HG03175 (cell line): ENCODE data around the gene PLSCR2.
"Not testable (repeated sequence)": the region's sequence is repeated elsewhere in the genome, so short reads cannot be mapped to it uniquely, and the experiment has no call there.

Experiments
- ATAC-seq: cut with Tn5 transposase; IDR thresholded peaks from one replicate; pipeline ENCODE4 v1.9.1; 2021; ENCODE audit warnings: mild to moderate bottlenecking, moderate library complexity; ENCODE audit not compliant: unreplicated experiment

The PLSCR2 gene

DNA sequence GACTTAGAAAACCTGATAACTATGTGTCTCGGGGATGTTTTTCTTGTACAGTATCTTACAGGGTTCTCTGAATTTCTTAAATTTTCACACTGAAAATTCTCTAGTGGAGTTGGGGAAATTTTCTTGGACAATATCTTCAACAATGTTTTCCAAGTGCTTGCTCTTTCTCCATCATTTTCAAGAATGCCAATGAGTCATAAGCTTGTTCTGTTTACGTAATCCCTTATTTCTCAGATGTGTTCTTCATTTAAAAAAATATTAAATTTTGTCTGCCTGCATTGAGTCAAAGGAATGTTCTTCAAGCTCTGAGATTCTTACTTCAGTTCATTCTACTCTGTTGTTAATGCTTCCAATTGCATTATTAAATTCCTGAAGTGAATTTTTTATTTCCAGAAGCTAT lies 21.9 kb upstream of the PLSCR2 start:
- no peak for ATAC-seq

DNA sequence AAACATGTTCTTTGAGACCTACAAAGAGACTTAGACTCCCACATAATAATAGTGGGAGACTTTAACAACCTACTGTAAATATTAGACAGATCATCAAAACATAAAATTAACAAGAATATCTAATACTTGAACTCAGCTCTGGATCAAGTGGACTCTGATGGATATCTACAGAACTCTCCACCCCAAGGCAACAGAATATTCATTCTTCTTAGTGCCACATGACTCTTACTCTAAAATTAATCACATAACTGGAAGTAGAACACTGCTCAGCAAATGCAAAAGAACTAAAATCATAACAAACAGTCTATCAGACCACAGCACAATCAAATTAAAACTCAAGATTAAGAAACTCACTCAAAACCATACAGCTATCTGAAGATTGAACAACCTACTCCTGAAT lies 15.9 kb upstream of the PLSCR2 start:
- no peak for ATAC-seq

- ATAC-seq, result no peak
Observed at GRCh38 chr3:146476094-146476740, 6.9 kb upstream of the PLSCR2 start.

GRCh38 chr3:146474976-146475375 lies 5.6 kb upstream of the PLSCR2 start:
- ATAC-seq, result not testable (repeated sequence)

DNA sequence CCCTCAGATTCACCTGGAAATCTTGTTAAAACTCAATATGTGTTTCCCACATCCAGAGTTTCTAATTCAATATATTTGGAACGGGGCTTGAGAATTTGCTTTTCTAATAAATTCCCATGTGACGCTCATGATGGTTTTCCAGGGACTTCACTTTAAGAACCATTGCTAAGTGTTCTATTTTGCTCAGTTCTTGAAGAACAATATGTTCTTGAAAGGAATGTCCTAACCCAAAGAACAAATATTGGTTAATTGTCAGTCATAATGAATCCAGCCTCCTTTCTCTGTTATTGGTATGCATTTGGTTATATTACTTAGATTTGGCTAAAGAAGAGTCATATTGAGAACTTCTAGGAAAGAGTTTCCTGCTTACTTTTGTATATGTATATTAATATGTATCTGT lies 4.4 kb upstream of the PLSCR2 start:
- ATAC-seq, result no peak

GRCh38 chr3:146472611-146473010 lies 3.2 kb upstream of the PLSCR2 start:
- ATAC-seq, result no peak

DNA sequence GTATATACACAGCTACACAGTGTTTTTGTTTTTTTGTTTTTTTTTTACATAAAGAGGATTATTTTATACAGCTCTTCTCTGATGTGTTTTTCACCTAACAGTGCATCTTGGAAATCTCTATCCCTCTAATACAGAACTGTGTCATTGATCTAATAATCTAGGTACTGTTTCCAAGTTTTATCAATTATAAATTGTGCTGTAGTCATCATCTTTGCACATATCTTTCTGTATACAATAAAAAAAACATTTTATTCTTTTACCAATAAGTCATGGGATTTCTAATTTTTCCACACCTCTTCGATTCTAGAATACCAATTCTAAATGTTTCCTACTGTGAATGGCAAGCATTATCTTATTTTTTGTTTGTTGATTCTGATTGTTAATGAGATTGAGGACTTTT lies 1.7 kb upstream of the PLSCR2 start:
- no peak for ATAC-seq

DNA sequence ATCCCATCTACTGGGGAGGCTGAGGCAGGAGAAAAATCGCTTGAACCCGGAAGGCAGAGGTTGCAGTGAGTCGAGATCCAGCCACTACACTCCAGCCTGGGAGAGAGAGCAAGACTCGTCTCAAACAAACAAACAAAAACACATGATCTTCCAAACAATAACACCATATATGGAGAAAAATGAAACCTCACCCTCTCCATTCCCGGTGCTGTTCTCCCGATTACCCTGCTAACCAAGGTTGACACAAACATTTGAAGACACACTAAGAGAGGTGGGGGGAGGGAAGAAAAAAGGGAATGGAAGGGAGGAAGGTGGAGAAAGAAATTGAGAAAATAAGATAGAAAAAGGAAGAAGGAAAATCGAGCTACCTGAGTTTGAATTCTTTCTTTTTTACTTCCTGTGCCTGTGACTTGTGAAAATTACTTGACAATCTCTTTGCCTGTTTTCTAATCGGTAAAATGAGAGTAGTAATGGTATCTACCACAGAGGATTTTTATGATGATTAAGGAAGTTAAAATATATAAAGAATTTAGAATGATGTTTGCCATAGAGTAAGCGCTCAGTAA lies 1.1 kb upstream of the PLSCR2 start:
- ATAC-seq, result no peak

- no peak for ATAC-seq
Observed at GRCh38 chr3:146468671-146469149, 651 bp downstream of the PLSCR2 start.

GRCh38 chr3:146468234-146468633 lies 1.1 kb downstream of the PLSCR2 start:
- ATAC-seq, result no peak

DNA sequence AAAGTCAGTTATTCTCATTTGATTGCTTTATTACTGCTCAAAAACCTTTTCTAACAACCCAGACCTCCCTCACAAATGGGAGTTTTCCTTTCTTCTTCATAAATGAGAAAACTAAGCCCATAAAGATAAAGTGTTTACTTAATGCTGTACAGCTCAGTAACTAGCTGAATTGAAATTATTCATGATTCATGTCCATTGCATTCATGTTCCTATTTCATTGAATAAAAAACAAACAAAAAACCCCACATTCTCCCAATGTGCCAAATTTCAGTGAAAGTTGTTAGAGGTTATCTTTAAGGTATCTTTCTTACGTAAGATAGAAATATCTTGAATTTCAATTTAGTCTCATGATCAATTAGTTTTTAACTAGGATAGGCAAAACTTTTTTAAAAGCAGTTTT lies 2.8 kb downstream of the PLSCR2 start:
- ATAC-seq, result no peak

- no peak for ATAC-seq
Observed at GRCh38 chr3:146465693-146466465, 3.5 kb downstream of the PLSCR2 start.

- no peak for ATAC-seq
Observed at GRCh38 chr3:146464783-146465182, 4.6 kb downstream of the PLSCR2 start.

- no peak for ATAC-seq
Observed at GRCh38 chr3:146464005-146464595, 5.3 kb downstream of the PLSCR2 start.

DNA sequence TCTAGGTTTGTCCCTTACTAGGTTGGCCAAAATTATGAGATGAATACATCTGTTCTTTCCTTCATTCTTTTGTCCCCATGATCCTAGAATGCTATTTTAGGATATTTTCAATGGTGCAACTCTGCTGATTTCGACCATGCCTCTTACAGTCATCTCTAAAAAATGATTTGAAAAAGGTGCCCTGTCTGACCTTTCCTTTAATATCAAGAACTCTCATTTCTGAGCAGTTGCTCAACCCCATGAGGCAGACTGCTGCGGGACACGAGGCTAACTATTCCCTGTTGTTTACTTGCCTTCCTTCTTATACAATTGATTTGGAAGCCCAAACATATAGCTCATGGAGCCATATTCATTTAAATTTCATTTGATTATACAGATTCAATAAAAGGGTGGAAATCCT lies 14.6 kb downstream of the PLSCR2 start:
- no peak for ATAC-seq

DNA sequence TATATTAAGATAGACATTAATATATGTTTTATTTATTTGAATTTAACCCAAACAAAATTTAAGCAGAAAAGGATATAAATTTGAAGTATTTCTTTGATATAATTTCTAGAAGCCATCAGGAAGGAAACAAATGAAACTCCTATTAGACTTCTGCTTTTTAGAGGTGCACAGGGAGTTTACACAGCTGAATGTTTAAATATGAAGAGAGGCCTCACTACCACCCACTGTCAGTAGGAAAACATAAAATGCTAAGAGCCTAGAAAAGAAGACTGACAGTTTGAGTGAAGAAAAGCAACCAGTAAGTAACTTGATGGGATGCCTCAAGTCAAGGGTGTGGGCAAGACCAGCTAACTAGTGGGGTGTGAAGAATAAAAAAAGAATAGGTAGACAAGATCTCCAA lies 19.7 kb downstream of the PLSCR2 start:
- ATAC-seq, result no peak

DNA sequence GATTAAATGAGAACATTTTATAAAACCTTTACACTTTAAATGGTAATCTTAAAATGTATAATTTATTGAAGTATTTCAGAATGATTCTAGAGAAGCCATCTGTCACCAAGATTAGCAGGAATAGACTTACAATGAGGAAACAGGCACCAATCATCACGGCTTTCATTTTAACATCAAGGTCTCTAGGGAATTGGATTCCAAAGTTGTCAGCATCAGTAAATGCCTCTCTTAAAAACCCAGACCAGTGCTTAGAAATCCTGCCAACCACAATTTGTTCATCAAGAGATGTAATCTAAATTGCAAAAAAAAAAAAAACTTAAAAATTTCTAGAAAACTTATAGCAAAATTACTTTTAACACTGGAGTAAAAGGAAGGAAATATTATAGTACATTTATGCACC lies 20.3 kb downstream of the PLSCR2 start:
- no peak for ATAC-seq

- ATAC-seq, result no peak
Observed at GRCh38 chr3:146446026-146446425, 23.3 kb downstream of the PLSCR2 start.

DNA sequence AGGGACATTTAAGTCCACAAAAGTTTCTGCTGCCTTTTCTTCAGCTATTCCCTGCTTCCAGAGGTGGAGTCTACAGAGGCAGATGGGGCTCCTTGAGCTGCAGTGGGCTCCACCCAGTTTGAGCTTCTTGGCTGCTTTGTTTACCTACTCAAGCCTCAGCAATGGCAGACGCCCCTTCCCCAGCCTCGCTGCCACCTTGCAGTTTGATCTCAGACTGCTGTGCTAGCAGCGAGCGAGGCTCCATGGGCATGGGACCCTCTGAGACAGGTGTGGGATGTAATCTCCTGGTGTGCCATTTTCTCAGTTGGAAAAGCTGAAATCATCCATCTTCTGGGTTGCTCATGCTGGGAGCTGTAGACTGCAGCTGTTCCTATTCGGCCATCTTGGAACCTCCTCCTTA lies 29.1 kb downstream of the PLSCR2 start:
- not testable (repeated sequence) for ATAC-seq

GRCh38 chr3:146432066-146432465 lies 37.3 kb downstream of the PLSCR2 start:
- no peak for ATAC-seq

GRCh38 chr3:146431240-146431639 lies 38.1 kb downstream of the PLSCR2 start:
- no peak for ATAC-seq

DNA sequence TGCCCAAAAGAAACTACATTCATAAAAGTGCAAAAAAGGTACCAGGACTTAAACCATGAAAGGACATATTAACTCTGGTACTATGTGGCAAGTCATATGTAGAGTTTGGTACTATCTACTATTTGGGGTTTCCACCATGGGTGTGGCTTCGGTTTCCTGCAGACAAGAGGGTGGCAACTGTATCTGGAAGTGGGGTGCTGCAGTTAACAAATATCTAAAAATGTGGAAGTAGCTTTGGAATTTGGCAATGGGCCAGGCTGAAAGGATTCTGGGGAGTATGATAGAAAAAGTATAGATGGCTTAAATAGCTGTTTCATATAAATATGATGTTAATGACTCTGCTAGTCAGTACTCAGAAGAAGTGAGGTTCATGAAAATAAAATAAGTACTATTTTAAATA lies 44.0 kb downstream of the PLSCR2 start:
- ATAC-seq, result no peak
